ENCODE measurements around the gene BMPR1A.

The BMPR1A gene

GRCh38 chr10:86958901-86959736, 202.7 kb downstream of the BMPR1A start:
- no peak for DNase-seq (ENCODE audit: low read depth, low spot score)
- ChIA-PET POLR2A (no interaction called here), CTCF (interaction anchor here (0.8 to 10.1 kb wide), 5 partner anchors 9 to 271 kb away, joined by 3 to 171 read pairs (median 9); partner anchors contain the start of gene ADIRF)
- TF ChIP-seq CTCF (IDR thresholded peaks at IDR 0.05; ENCODE audit: insufficient read depth, low read length, missing control alignments) = no peak
- no peak overlapping the region for H3K4me3 ChIP-seq (ENCODE audit: low read depth, low read length)

GRCh38 chr10:86959737-86960002, 203.3 kb downstream of the BMPR1A start:
- no peak overlapping the region for H3K4me3 ChIP-seq (ENCODE audit: low read depth, low read length)
- CTCF ChIA-PET = interaction anchor here (0.8 to 10.1 kb wide), 5 partner anchors 9 to 271 kb away, joined by 3 to 171 read pairs (median 9); partner anchors contain the start of gene ADIRF
- no peak for TF ChIP-seq CTCF (IDR thresholded peaks at IDR 0.05; ENCODE audit: insufficient read depth, low read length, missing control alignments)
- no peak for DNase-seq (ENCODE audit: low read depth, low spot score)
- POLR2A ChIA-PET = no interaction called here

- CTCF ChIA-PET = interaction anchor here (0.7 to 10.1 kb wide), 6 partner anchors 8 to 318 kb away, joined by 3 to 171 read pairs (median 6); partner anchors contain the start of gene ADIRF
Measured at GRCh38 chr10:86960003-86960862, 203.8 kb downstream of the BMPR1A start.

GRCh38 chr10:86960863-86961434, 204.5 kb downstream of the BMPR1A start:
- no peak for TF ChIP-seq CTCF (IDR thresholded peaks at IDR 0.05; ENCODE audit: insufficient read depth, low read length, missing control alignments)
- DNase-seq (ENCODE audit: low read depth, low spot score) = no peak
- no peak overlapping the region for H3K4me3 ChIP-seq (ENCODE audit: low read depth, low read length)
- ChIA-PET POLR2A (interaction anchor here (1.2 kb wide), 1 partner anchor 10 kb away, joined by 3 read pairs; no protein-coding TSS in a partner anchor), CTCF (interaction anchor here (0.7 to 10.1 kb wide), 5 partner anchors 7 to 319 kb away, joined by 3 to 171 read pairs (median 9); partner anchors contain the start of gene ADIRF)

More at GRCh38 chr10:86960003-86960862, 203.8 kb downstream of the BMPR1A start:
- DNase-seq (ENCODE audit: low read depth, low spot score) = no peak
- POLR2A ChIA-PET = interaction anchor here (1.2 kb wide), 1 partner anchor 11 kb away, joined by 3 read pairs; no protein-coding TSS in a partner anchor
- peak; percentile 93 for TF ChIP-seq CTCF (IDR thresholded peaks at IDR 0.05; ENCODE audit: insufficient read depth, low read length, missing control alignments)
- H3K4me3 ChIP-seq (ENCODE audit: low read depth, low read length) = no peak overlapping the region

- TF ChIP-seq CTCF (IDR thresholded peaks at IDR 0.05; ENCODE audit: insufficient read depth, low read length, missing control alignments) = no peak
- ChIA-PET POLR2A (no interaction called here), CTCF (interaction anchor here (1.4 to 10.1 kb wide), 2 partner anchors 19 to 21 kb away, joined by 5 to 171 read pairs; no protein-coding TSS in a partner anchor)
- no peak for DNase-seq (ENCODE audit: low read depth, low spot score)
- no peak overlapping the region for H3K4me3 ChIP-seq (ENCODE audit: low read depth, low read length)
Measured at GRCh38 chr10:86961481-86962091, 205.2 kb downstream of the BMPR1A start.
